ENCODE data around the gene MLLT6.
A peak's percentile ranks its signal among the peaks of the same experiment; 100 is the strongest.

The MLLT6 gene

GRCh38 chr17:38738686-38739085 lies 33.6 kb downstream of the MLLT6 start:
- TF ChIP-seq CTCF (IDR thresholded peaks at IDR 0.05; ENCODE audit: low read depth, low read length, missing control alignments): no peak
- no peak overlapping the region for H3K4me3 ChIP-seq (ENCODE audit: low read depth, low read length)
- in situ Hi-C loops (cut with HindIII; ENCODE audit: low sequenced_read_pairs): no loop called here
- no peak for DNase-seq (ENCODE audit: low read depth)

GRCh38 chr17:38739305-38739704 lies 34.2 kb downstream of the MLLT6 start:
- H3K4me3 ChIP-seq (ENCODE audit: low read depth, low read length): no peak overlapping the region
- in situ Hi-C loops (cut with HindIII; ENCODE audit: low sequenced_read_pairs): no loop called here
- no peak for TF ChIP-seq CTCF (IDR thresholded peaks at IDR 0.05; ENCODE audit: low read depth, low read length, missing control alignments)
- DNase-seq (ENCODE audit: low read depth): no peak

- no peak for TF ChIP-seq CTCF (IDR thresholded peaks at IDR 0.05; ENCODE audit: low read depth, low read length, missing control alignments)
- in situ Hi-C loops (cut with HindIII; ENCODE audit: low sequenced_read_pairs): no loop called here
- DNase-seq (ENCODE audit: low read depth): no peak
- H3K4me3 ChIP-seq (ENCODE audit: low read depth, low read length): no peak overlapping the region
These were observed 35.0 kb downstream of the MLLT6 start for GRCh38 chr17:38740044-38740443.

DNA sequence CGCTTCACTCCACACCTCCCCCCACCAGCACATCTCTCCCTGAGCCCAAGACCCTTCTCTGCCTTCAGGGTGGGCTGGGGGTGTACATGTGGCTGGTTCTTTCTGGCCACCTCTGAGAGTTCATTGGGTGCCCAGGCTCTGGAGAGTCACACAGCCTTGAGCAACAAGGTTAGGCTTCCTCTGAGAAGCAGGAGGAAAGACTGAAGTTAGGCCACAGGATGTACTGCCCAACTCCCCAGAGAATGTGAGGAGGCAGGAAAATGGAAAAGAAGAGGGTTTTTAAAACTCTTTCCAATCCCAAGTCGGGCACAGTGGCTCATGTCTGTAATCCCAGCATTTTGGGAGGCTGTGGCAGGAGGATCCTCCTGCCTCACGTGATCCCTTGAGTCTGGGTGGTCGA lies 35.7 kb downstream of the MLLT6 start:
- H3K4me3 ChIP-seq (ENCODE audit: low read depth, low read length): no peak overlapping the region
- no peak for TF ChIP-seq CTCF (IDR thresholded peaks at IDR 0.05; ENCODE audit: low read depth, low read length, missing control alignments)
- no peak for DNase-seq (ENCODE audit: low read depth)
- in situ Hi-C loops (cut with HindIII; ENCODE audit: low sequenced_read_pairs): no loop called here

GRCh38 chr17:38741461-38741860 lies 36.4 kb downstream of the MLLT6 start:
- in situ Hi-C loops (cut with HindIII; ENCODE audit: low sequenced_read_pairs): no loop called here
- DNase-seq (ENCODE audit: low read depth): no peak
- no peak for TF ChIP-seq CTCF (IDR thresholded peaks at IDR 0.05; ENCODE audit: low read depth, low read length, missing control alignments)
- no peak overlapping the region for H3K4me3 ChIP-seq (ENCODE audit: low read depth, low read length)

- in situ Hi-C loops (cut with HindIII; ENCODE audit: low sequenced_read_pairs): no loop called here
- no peak for TF ChIP-seq CTCF (IDR thresholded peaks at IDR 0.05; ENCODE audit: low read depth, low read length, missing control alignments)
These were observed 36.9 kb downstream of the MLLT6 start for GRCh38 chr17:38741921-38742410.

More at GRCh38 chr17:38741921-38742410, 36.9 kb downstream of the MLLT6 start:
- DNase-seq (ENCODE audit: low read depth): peak; percentile 55
- H3K4me3 ChIP-seq (ENCODE audit: low read depth, low read length): no peak overlapping the region

All from astrocyte of the cerebellum (primary cell).